Activated B cell treated with CpG ODN at 0.5 μM for 24 hours (primary cell): ENCODE measurements around the gene MRPS27. TPM values are rescaled to one million over a fixed set of nuclear protein-coding genes. Genes with fewer than 3 reads are reported as not detected.

Experiments
- ATAC-seq: fragments of 200-7000 bp; cut with Tn5 transposase; one replicate; pipeline ENCODE4 v1.10.0; 2021; ENCODE audit warnings: low read depth, mild to moderate bottlenecking, moderate library complexity
- CTCF ChIA-PET: fragments of 350-600 bp; sonication (Branson Sonifier 250); formaldehyde crosslinking; loops from one replicate; lab custom pipeline; 2021; ENCODE audit warnings: antibody characterized with exemption; lab: Charles Lee
- POLR2A ChIA-PET: fragments of 350-600 bp; sonication (Branson Sonifier 250); formaldehyde crosslinking; loops from one replicate; lab custom pipeline; 2021; ENCODE audit warnings: antibody characterized with exemption; lab: Charles Lee
- DNase-seq: peaks from one replicate; pipeline ENCODE4 v3.0.0; 2022
- H3K27ac Mint-ChIP-seq: one replicate; pipeline ENCODE4 v1.8.0; 2020; ENCODE audit warnings: mixed read lengths
- H3K27me3 Mint-ChIP-seq: one replicate; pipeline ENCODE4 v1.8.0; 2021; ENCODE audit warnings: mixed read lengths
- H3K36me3 Mint-ChIP-seq: one replicate; pipeline ENCODE4 v1.8.0; 2021; ENCODE audit warnings: low read depth, mixed read lengths
- H3K4me1 Mint-ChIP-seq: one replicate; pipeline ENCODE4 v1.8.0; 2021; ENCODE audit warnings: mixed read lengths
- H3K4me3 Mint-ChIP-seq: one replicate; pipeline ENCODE4 v1.8.0; 2020; ENCODE audit warnings: mild to moderate bottlenecking, mixed read lengths
- H3K9me3 Mint-ChIP-seq: one replicate; pipeline ENCODE4 v1.8.0; 2020; ENCODE audit warnings: mixed read lengths
- CTCF ChIP-seq: fragments of 200-600 bp; IDR thresholded peaks from one replicate; pipeline ENCODE4 v1.8.0; 2022; ENCODE audit warnings: antibody characterized with exemption, mild to moderate bottlenecking
- intact Hi-C: fragments of 100-400 bp; cut with micrococcal nuclease; formaldehyde crosslinking; loops from one replicate; pipeline ENCODE4 v1.15.1; 2024
- total RNA-seq: library from RNA; stranded (reverse); gene quantifications from 2 replicates; pipeline ENCODE4 v1.2.3, GENCODE V29; 2022

MRPS27 gene
- total RNA-seq, 1 donor from 2014 or later: 69.2 TPM

GRCh38 chr5:72358925-72359324 is 38.9 kb upstream of the MRPS27 start:
- DNase-seq: no peak
- no peaks in the 10 kb centered on the region for H3K9me3 Mint-ChIP-seq
- H3K4me1 Mint-ChIP-seq: no peaks in the 10 kb centered on the region
- H3K27ac Mint-ChIP-seq: no peak overlapping the region
- H3K36me3 Mint-ChIP-seq: peaks cover 37% of the 10 kb centered on the region
- intact Hi-C loops: no loop called here
- no peak for ATAC-seq
- no peaks in the 10 kb centered on the region for H3K27me3 Mint-ChIP-seq
- H3K4me3 Mint-ChIP-seq: no peak overlapping the region
- ChIA-PET CTCF (no interaction called here), POLR2A (no interaction called here)
- no peak for TF ChIP-seq CTCF

- Mint-ChIP-seq H3K27me3 (no peaks in the 10 kb centered on the region), H3K4me3 (no peak overlapping the region), H3K4me1 (no peaks in the 10 kb centered on the region), H3K9me3 (no peaks in the 10 kb centered on the region), H3K36me3 (peaks cover 42% of the 10 kb centered on the region), H3K27ac (no peak overlapping the region)
- POLR2A ChIA-PET: no interaction called here
- no peak for DNase-seq
- CTCF ChIA-PET: interaction anchor here (1.5 kb wide), 1 partner anchor 10 kb away, joined by 6 read pairs; no protein-coding TSS in a partner anchor
- intact Hi-C loops: no loop called here
- ATAC-seq: no peak
- TF ChIP-seq CTCF: no peak
Measured at GRCh38 chr5:72356361-72356760, 36.3 kb upstream of the MRPS27 start.

- no peak for ATAC-seq
- H3K27me3 Mint-ChIP-seq: no peaks in the 10 kb centered on the region
- TF ChIP-seq CTCF: no peak
- no peak overlapping the region for H3K4me3 Mint-ChIP-seq
- H3K4me1 Mint-ChIP-seq: no peaks in the 10 kb centered on the region
- ChIA-PET POLR2A (no interaction called here), CTCF (interaction anchor here (1.5 kb wide), 1 partner anchor 10 kb away, joined by 6 read pairs; no protein-coding TSS in a partner anchor)
- no peaks in the 10 kb centered on the region for H3K9me3 Mint-ChIP-seq
- peaks cover 39% of the 10 kb centered on the region for H3K36me3 Mint-ChIP-seq
- intact Hi-C loops: no loop called here
- DNase-seq: no peak
- H3K27ac Mint-ChIP-seq: no peak overlapping the region
Measured at GRCh38 chr5:72355706-72356299, 35.8 kb upstream of the MRPS27 start.

GRCh38 chr5:72353046-72353445 is 33.0 kb upstream of the MRPS27 start:
- ChIA-PET POLR2A (no interaction called here), CTCF (no interaction called here)
- DNase-seq (no peak), ATAC-seq (no peak)
- no peak overlapping the region for H3K27ac Mint-ChIP-seq
- H3K9me3 Mint-ChIP-seq: no peaks in the 10 kb centered on the region
- peaks cover 7% of the 10 kb centered on the region for H3K4me1 Mint-ChIP-seq
- no peaks in the 10 kb centered on the region for H3K27me3 Mint-ChIP-seq
- intact Hi-C loops: no loop called here
- no peak overlapping the region for H3K4me3 Mint-ChIP-seq
- TF ChIP-seq CTCF: no peak
- peaks cover 20% of the 10 kb centered on the region for H3K36me3 Mint-ChIP-seq

- Mint-ChIP-seq H3K4me1 (peaks cover 7% of the 10 kb centered on the region), H3K4me3 (no peak overlapping the region), H3K27ac (no peak overlapping the region), H3K27me3 (no peaks in the 10 kb centered on the region), H3K36me3 (peaks cover 19% of the 10 kb centered on the region), H3K9me3 (no peaks in the 10 kb centered on the region)
- no peak for DNase-seq
- CTCF ChIA-PET: no interaction called here
- TF ChIP-seq CTCF: no peak
- POLR2A ChIA-PET: no interaction called here
- ATAC-seq: no peak
- intact Hi-C loops: no loop called here
Measured at GRCh38 chr5:72352616-72353015, 32.6 kb upstream of the MRPS27 start.
